NCI-H748 (cell line): ENCODE data around the gene PPT2.
"Not testable (repeated sequence)": the region's sequence is repeated elsewhere in the genome, so short reads cannot be mapped to it uniquely, and the experiment has no call there.

Experiments
- DNase-seq: peaks from one replicate; lab custom pipeline; 2025; ENCODE audit not compliant: unreplicated experiment; lab: John Stamatoyannopoulos, UW

Gene PPT2

DNA sequence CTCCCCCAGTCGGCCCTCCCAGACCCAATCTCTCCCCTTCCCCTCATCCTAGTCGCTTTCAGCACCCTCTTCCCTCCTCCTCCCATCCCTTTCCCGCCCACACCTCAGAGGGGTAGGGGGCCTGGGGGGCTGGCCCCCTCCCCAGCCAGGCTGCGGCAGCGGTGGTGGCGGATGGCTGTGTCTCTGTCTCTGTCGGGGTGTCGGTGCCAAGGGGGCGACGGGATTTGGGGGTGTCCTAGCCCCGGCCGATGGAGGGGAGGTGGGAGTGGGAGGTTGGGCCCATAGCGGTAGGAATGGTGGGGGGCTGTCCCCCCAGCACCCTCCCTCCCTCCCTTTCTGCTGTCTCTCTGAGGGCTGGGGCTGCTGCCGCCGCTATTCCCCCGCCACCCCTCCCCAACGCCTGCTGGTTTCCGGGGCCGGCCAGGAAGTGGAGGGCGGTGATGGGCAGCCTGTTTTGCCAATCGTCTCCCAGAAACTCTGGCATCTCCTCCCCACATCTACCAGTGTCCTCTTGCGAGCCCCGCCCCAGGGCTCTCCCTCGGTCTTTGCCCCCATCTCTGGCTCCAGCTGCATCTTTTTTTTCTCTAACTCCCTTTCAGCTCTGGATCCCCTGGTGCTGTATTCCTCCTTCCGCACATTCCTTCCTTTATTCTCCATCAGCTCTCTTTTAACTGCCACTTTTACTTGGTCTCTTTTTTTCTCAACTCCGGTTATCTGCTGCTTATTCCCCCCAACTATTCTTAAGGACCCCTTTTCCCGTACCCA, 22.0 kb downstream of the PPT2 start, which contains the start of gene AGPAT1:
Gene AGPAT1, minus strand, starts transcription at position 374 of the 765 bp plus-strand sequence. CDS start 4,588 bp downstream, outside the sequence.
- peak; percentile 98 for DNase-seq

DNA sequence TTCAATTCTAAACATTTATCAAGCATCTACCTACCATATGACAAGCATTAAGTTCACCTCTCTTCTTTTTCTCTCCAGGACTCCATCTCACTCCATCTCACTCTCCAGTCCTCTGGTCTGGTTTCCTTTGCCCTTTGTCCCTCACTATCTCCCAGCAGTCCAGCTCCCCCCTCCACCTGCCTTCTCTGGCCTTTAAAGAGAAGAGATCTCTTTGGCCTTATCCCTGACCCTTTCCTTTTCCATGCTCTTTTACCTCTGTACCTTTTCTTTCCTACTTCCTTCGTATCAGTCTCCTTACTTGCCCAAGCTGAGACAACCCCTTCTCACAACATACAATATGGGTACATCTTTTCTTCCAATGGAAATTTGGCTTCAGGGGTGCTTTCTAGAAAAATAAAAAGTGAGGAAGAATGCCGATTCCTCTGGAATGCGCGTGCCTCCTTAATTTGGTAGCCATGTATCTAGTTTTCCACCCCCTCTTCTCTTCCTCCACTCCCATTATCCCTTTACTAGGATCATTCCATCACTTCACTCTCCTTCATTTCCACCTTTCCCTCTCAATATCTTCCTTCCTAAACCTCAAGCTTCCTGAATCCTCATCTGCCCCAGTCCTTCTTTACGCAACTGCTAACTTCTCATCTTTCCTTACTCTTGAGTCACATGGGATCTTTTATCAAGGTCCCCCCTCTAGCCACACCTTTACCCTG, 22.7 kb downstream of the PPT2 start:
- DNase-seq: peak; percentile 43

- DNase-seq: peak; percentile 94
Observed at GRCh38 chr6:32177183-32177787, 23.3 kb downstream of the PPT2 start.

GRCh38 chr6:32177788-32178546, 24.0 kb downstream of the PPT2 start, which contains the start of gene RNF5:
Gene RNF5 (plus strand): TSS chr6:32178405. CDS start chr6:32178512, 107 bp downstream.
- peak; percentile 100 for DNase-seq

- no peak for DNase-seq
Observed at GRCh38 chr6:32178547-32179440, 24.9 kb downstream of the PPT2 start.

GRCh38 chr6:32179766-32180405, 25.9 kb downstream of the PPT2 start:
- no peak for DNase-seq

DNA sequence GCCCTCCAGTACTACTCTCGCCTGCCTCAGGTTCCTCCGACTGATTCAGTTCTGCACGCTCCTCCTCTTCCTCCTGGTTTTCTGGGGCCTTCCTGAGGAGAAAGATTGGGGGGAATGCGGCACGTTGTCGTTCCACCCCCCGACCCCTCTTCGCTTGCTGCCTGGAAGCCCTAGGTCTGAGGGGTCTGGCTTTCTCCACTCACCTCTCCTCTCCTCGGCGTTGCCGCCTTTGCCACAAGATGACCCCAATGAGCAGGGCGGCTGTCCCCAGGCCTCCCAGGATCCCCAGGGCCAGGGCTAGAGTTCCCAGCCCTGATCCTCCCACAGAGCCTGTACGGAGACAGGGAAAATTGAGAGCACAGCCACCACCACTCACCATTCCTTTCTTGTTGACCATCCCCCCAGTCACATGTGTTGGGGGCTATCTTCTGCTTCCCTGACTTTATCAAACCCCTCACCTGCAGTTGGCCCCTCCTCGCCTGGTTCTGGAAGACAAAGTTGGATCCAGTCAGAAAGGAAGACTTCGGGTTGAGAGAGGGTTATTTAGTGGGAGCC, 27.3 kb downstream of the PPT2 start:
- no peak for DNase-seq

GRCh38 chr6:32181915-32182529, 28.1 kb downstream of the PPT2 start:
- DNase-seq: no peak

- DNase-seq: no peak
Observed at GRCh38 chr6:32182555-32182981, 28.6 kb downstream of the PPT2 start.

- no peak for DNase-seq
Observed at GRCh38 chr6:32183030-32183429, 29.1 kb downstream of the PPT2 start.

DNA sequence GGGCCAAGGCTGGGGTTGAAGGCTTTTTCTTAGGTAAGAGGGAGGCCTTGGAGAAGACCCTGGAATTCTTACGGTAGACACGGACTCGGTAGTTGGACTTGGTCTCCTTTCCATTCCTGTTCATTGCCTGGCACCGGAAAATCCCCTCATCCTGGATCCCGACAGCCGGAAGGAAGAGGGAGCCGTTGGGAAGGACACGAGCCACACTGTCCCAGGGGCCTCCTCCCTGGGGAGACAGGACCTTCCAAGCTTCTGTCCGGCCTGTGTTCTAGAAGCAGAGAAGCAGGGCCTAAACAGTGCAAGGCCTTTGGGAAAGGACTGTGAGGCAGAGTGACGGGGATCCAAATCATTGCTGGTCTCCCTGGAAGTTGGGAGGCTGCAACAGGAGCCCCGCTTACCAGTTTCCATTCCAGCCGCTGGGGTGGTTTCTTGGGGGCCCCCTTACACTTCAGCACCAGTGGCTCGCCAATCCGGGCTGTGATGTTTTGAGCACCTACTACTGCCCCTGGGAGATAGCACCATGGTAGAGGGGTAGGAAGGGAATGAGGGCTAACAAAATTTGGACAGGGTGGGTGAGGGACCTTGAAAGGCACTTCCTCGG, 29.6 kb downstream of the PPT2 start:
- DNase-seq: no peak

DNA sequence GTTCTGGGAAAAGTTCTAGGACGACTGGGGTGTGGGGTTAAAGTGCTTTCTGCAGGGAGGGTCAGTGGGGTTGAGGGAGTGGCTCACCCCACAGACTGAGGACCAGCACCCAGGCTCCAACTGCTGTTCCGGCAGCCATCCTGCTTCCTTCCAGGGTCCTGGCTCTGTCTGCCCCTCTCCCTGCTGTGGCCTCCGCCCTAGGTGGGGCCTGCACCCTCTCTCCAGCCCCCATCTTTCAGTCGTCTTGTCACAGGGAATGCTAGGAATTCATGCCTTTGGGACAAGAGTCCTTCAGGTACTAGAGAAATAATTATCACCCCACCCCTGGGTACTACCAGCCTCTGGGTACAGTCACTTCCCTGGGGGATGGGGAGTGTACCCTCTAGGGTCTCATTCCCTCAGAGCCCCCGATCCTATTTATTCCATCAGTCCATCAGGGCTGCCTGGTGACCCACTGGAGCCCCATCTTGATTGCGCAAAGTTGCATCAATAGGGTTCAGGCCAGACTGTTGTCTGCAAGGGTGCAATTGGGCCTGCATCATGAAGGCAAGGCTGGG, 30.2 kb downstream of the PPT2 start, which contains the start of gene AGER:
Gene AGER, minus strand, starts transcription at position 170 of the 557 bp plus-strand sequence. Its CDS starts 31 bp downstream, at position 139.
- no peak for DNase-seq

- DNase-seq: not testable (repeated sequence)
Observed at GRCh38 chr6:32185681-32186131, 31.8 kb downstream of the PPT2 start.

- DNase-seq: not testable (repeated sequence)
Observed at GRCh38 chr6:32186151-32186840, 32.4 kb downstream of the PPT2 start.

- DNase-seq: no peak
Observed at GRCh38 chr6:32187009-32187709, 33.2 kb downstream of the PPT2 start.

DNA sequence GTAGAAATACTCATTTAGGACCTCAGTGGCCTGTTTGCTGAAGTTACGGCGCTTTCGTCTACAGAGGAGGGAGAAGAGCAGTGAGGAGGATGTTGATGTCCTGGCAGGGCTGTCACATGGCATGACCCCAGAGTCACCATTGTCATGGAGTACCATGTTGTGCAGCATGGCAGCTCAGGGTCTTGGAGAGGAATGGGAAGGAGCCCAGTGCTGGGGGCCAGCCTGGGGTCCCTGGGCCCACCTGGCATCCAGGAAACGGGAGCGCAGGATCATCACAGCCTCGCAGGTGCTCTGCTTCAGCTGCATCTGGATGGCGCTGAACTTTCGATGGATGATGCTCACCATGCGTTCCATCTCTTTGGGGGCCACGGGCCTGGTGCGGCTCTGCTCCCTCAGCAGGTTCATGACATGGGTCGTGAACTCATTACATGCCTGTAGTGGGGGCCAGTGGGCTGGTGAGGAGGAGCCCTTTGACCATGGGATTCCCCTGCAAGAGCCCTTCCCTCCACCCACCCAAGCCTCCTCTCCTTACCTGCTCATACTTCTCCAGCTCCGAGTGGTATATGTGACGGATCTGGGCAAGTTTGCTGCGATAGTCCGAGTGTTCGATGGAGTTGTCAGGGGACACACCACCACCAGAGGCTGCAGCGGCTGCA, 33.9 kb downstream of the PPT2 start:
- DNase-seq: not testable (repeated sequence)
